ENCODE results near the gene SPATS1. TPM values are rescaled to one million over a fixed set of nuclear protein-coding genes. Genes with fewer than 3 reads are reported as not detected.

Gene SPATS1
- total and polyA plus RNA-seq, 2 of the 4 experiments (the other 2 are of a cell fraction), result not detected

DNA sequence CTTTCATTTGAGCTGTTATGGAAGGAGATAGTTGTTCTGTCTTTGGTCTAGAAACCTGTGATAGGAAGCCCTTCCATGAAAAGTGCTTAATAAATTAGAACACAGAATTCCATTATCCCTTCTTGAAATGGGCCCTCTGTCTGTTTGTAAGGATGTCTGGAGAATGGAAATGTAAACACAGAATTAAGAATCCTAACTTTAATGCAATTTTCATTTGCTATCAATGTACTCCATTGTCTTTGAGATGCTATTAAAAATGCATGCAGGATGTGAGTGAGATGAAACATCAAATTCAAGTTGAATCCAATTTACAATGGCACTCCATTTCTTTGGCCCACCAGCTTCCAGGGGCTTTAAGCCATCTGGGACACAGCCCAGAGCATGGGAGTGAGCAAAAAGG, 15.4 kb upstream of the SPATS1 start:
- ATAC-seq (ENCODE audit: low read depth) (no peak), DNase-seq (no peak)
- Histone ChIP-seq H3K23ac (ENCODE audit: low read depth, low read length) (no peak overlapping the region), H3K27ac (ENCODE audit: insufficient read depth, low read length) (no peak overlapping the region), H3K56ac (ENCODE audit: extremely low read depth, insufficient read depth, low read length) (no peak overlapping the region), H2AK5ac (ENCODE audit: low read depth, low read length) (no peak overlapping the region), H4K20me1 (ENCODE audit: insufficient read depth, low read length) (no peaks in the 10 kb centered on the region), H3K4me2 (ENCODE audit: low read depth, low read length) (no peak overlapping the region), H4K8ac (ENCODE audit: low read depth in 2 of 2, low read length in 2 of 2) (no peak overlapping the region), H3K18ac (ENCODE audit: low read depth, low read length) (no peak overlapping the region), H3K4me3 (ENCODE audit: insufficient read depth, low read depth, low read length) (no peak overlapping the region), H4K91ac (ENCODE audit: insufficient read depth, low read depth, low read length) (no peak overlapping the region), H2BK15ac (ENCODE audit: low read depth, low read length) (no peak overlapping the region), H3K4me1 (ENCODE audit: control insufficient read depth, insufficient read depth, low read length) (no peaks in the 10 kb centered on the region), H2BK120ac (ENCODE audit: low read depth, low read length) (no peak overlapping the region), H2AFZ (replicated peaks; ENCODE audit: low read length, poor library complexity) (no peak overlapping the region), H3K9me3 (ENCODE audit: control insufficient read depth, insufficient read depth, low read length) (no peaks in the 10 kb centered on the region), H4K5ac (ENCODE audit: low read depth, low read length) (no peak overlapping the region), H3K4ac (ENCODE audit: low read depth, low read length) (no peak overlapping the region), H3K14ac (replicated peaks; ENCODE audit: low read depth, low read length) (no peak overlapping the region), H3K9me1 (ENCODE audit: insufficient read depth, low read length) (no peaks in the 10 kb centered on the region), H3K27me3 (ENCODE audit: control insufficient read depth, insufficient read depth, low read length) (peaks cover 47% of the 10 kb centered on the region), H2BK5ac (ENCODE audit: low read depth, low read length, poor library complexity, severe bottlenecking) (no peak overlapping the region), H2AK9ac (replicated peaks; ENCODE audit: low read depth, low read length, poor library complexity) (no peak overlapping the region), H3K9ac (ENCODE audit: low read depth, low read length) (no peak overlapping the region), H3K79me1 (ENCODE audit: low read depth in 1 of 2, low read length in 2 of 2) (no peaks in the 10 kb centered on the region), H3K36me3 (ENCODE audit: control insufficient read depth, insufficient read depth, low read length) (no peaks in the 10 kb centered on the region), H2BK20ac (ENCODE audit: low read depth, low read length) (no peak overlapping the region)
- in situ Hi-C loops (cut with MboI; ENCODE audit: low sequenced_read_pairs), result no loop called here
- no TSS peak for BruUV-seq (replicated peaks)
- CTCF ChIA-PET, result interaction anchor here (1.4 kb wide), 1 partner anchor 14 kb away, joined by 3 read pairs; the partner anchor contains the start of gene AARS2
- dilution Hi-C loops (cut with HindIII; ENCODE audit: low sequenced_read_pairs, unreplicated experiment), result no loop called here
- TF ChIP-seq MAZ (IDR thresholded peaks at IDR 0.05; ENCODE audit: borderline replicate concordance, low read depth, low read length) (no peak), RAD21 (IDR thresholded peaks at IDR 0.05; ENCODE audit: low read length) (no peak)
- intact Hi-C loops (cut with micrococcal nuclease), result no loop called here
- POLR2A ChIA-PET (ENCODE audit: unreplicated experiment), result no interaction called here
